ENCODE data around the gene ATAD3B. TPM values are rescaled to one million over a fixed set of nuclear protein-coding genes. Genes with fewer than 3 reads are reported as not detected.
"Not testable (repeated sequence)": the region's sequence is repeated elsewhere in the genome, so short reads cannot be mapped to it uniquely, and the experiment has no call there.

Gene ATAD3B
- total RNA-seq, 1 experiment from 2014 or later = 62.9 TPM

DNA sequence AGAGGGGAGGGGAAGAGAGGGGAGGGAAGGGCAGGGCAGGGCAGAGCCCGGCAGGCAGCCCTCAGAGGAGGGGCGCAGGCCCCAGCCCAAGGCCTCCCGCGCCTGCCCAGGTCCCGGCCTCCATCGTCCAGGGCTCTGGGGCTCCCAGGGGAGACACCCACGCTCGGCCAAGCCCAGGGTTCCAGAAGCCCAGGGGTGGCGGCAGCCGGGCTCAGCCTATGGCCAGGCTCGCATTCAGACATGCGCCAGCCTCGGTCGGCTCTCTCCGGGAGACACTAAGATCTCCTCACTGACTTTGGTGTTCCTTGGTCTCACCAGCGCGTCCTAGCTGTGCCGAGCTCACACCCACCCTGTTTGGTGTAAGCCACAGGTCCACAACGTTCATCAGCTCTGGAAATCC, 43.4 kb upstream of the ATAD3B start:
- Histone ChIP-seq H3K27ac (ENCODE audit: low read depth, low read length) (no peak overlapping the region), H3K4me2 (ENCODE audit: low read length) (no peak overlapping the region), H3K36me3 (ENCODE audit: control insufficient read depth in 1 of 2, insufficient read depth in 2 of 2, low read length in 2 of 2) (no peaks in the 10 kb centered on the region), H3K79me2 (ENCODE audit: insufficient read depth, low read length) (no peaks in the 10 kb centered on the region), H3K9me2 (ENCODE audit: insufficient read depth) (no peaks in the 10 kb centered on the region), H3K27me3 (ENCODE audit: insufficient read depth, low read length) (no peaks in the 10 kb centered on the region), H3K4me3 (replicated peaks in 1 of 2; ENCODE audit: low read depth in 1 of 2, low read length in 2 of 2) (no peak overlapping the region), H3K4me1 (ENCODE audit: control insufficient read depth in 1 of 2, insufficient read depth in 2 of 2, low read length in 2 of 2) (peaks cover 33 to 56% of the 10 kb centered on the region in 2 experiments), H3K9ac (ENCODE audit: low read length) (no peak overlapping the region), H2AFZ (ENCODE audit: low read depth, low read length, poor library complexity, severe bottlenecking) (no peak overlapping the region), H4K20me1 (ENCODE audit: insufficient read depth) (no peaks in the 10 kb centered on the region), H3K9me3 (ENCODE audit: control insufficient read depth in 1 of 2, insufficient read depth in 1 of 2, low read depth in 1 of 2, low read length in 2 of 2) (no peaks in the 10 kb centered on the region)
- ChIA-PET CTCF (interaction anchor here (1.8 kb wide), 1 partner anchor 13 kb away, joined by 7 read pairs; no protein-coding TSS in a partner anchor), RAD21 (ENCODE audit: low non-redundant PET in 1 of 2, low total read pairs in 2 of 2, uncharacterized antibody in 2 of 2, unreplicated experiment in 2 of 2) (no interaction called here), POLR2A (no interaction called here)
- TF ChIP-seq RAD21 (IDR thresholded peaks at IDR 0.05; ENCODE audit: low read depth) (no peak), SRF (IDR thresholded peaks at IDR 0.05; ENCODE audit: low read depth) (no peak), SP1 (IDR thresholded peaks at IDR 0.05; ENCODE audit: low read depth) (no peak), POLR2AphosphoS5 (IDR thresholded peaks at IDR 0.05; ENCODE audit: low read depth, low read length) (no peak), ELF1 (IDR thresholded peaks at IDR 0.05; ENCODE audit: borderline replicate concordance, low read depth) (no peak), POLR2A (IDR thresholded peaks at IDR 0.05; ENCODE audit: borderline replicate concordance, extremely low read depth, insufficient read depth, insufficient read length) (no peak), EGR1 (IDR thresholded peaks at IDR 0.05; ENCODE audit: low read depth) (no peak), SIN3A (IDR thresholded peaks at IDR 0.05; ENCODE audit: low read depth) (no peak), ZNF274 (IDR thresholded peaks at IDR 0.05; ENCODE audit: low read depth, low read length) (no peak), YY1 (IDR thresholded peaks at IDR 0.05; ENCODE audit: extremely low read depth, insufficient replicate concordance, low read depth, low read length) (no peak), JUND (IDR thresholded peaks at IDR 0.05) (no peak), EZH2 (IDR thresholded peaks at IDR 0.05) (no peak), CBX3 (IDR thresholded peaks at IDR 0.05; ENCODE audit: low read depth) (no peak)
- TF ChIP-seq, protein P1, sequence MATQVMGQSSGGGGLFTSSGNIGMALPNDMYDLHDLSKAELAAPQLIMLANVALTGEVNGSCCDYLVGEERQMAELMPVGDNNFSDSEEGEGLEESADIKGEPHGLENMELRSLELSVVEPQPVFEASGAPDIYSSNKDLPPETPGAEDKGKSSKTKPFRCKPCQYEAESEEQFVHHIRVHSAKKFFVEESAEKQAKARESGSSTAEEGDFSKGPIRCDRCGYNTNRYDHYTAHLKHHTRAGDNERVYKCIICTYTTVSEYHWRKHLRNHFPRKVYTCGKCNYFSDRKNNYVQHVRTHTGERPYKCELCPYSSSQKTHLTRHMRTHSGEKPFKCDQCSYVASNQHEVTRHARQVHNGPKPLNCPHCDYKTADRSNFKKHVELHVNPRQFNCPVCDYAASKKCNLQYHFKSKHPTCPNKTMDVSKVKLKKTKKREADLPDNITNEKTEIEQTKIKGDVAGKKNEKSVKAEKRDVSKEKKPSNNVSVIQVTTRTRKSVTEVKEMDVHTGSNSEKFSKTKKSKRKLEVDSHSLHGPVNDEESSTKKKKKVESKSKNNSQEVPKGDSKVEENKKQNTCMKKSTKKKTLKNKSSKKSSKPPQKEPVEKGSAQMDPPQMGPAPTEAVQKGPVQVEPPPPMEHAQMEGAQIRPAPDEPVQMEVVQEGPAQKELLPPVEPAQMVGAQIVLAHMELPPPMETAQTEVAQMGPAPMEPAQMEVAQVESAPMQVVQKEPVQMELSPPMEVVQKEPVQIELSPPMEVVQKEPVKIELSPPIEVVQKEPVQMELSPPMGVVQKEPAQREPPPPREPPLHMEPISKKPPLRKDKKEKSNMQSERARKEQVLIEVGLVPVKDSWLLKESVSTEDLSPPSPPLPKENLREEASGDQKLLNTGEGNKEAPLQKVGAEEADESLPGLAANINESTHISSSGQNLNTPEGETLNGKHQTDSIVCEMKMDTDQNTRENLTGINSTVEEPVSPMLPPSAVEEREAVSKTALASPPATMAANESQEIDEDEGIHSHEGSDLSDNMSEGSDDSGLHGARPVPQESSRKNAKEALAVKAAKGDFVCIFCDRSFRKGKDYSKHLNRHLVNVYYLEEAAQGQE (IDR thresholded peaks at IDR 0.05; ENCODE audit: low read depth) = no peak
- TF ChIP-seq, protein P2, sequence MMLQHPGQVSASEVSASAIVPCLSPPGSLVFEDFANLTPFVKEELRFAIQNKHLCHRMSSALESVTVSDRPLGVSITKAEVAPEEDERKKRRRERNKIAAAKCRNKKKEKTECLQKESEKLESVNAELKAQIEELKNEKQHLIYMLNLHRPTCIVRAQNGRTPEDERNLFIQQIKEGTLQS (IDR thresholded peaks at IDR 0.05) = no peak
- TF ChIP-seq, protein P3, sequence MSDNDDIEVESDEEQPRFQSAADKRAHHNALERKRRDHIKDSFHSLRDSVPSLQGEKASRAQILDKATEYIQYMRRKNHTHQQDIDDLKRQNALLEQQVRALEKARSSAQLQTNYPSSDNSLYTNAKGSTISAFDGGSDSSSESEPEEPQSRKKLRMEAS (IDR thresholded peaks at IDR 0.05) = no peak
- TF ChIP-seq, protein P4, sequence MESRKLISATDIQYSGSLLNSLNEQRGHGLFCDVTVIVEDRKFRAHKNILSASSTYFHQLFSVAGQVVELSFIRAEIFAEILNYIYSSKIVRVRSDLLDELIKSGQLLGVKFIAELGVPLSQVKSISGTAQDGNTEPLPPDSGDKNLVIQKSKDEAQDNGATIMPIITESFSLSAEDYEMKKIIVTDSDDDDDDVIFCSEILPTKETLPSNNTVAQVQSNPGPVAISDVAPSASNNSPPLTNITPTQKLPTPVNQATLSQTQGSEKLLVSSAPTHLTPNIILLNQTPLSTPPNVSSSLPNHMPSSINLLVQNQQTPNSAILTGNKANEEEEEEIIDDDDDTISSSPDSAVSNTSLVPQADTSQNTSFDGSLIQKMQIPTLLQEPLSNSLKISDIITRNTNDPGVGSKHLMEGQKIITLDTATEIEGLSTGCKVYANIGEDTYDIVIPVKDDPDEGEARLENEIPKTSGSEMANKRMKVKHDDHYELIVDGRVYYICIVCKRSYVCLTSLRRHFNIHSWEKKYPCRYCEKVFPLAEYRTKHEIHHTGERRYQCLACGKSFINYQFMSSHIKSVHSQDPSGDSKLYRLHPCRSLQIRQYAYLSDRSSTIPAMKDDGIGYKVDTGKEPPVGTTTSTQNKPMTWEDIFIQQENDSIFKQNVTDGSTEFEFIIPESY (IDR thresholded peaks at IDR 0.05; ENCODE audit: extremely low read depth, insufficient replicate concordance, low read length) = no peak
- ATAC-seq (no peak), DNase-seq (ENCODE audit: low read depth, low spot score) (no peak)
- intact Hi-C loops (cut with micrococcal nuclease) = no loop called here
- BruUV-seq (replicated peaks) = no TSS peak

DNA sequence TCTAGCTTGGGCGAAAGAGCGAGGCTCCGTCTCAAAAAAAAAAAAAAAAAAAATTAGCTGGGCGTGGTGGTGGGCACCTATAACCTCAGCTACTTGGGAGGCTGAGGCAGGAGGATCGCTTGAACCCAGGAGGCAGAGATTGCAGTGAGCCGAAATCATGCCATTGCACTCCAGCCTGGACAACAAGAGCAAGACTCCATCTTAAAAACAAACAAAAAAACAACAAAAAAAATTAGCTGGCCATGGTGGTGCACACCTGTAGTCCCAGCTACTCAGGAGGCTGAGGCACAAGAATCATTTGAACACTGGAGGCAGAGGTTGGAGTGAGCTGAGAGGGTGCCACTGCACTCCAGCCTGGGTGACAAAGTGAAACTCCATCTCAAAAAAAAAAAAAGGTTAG, 42.6 kb upstream of the ATAD3B start:
- H2AFZ ChIP-seq (ENCODE audit: low read depth, low read length, poor library complexity, severe bottlenecking); H3K79me2 ChIP-seq (ENCODE audit: insufficient read depth, low read length); H4K20me1 ChIP-seq (ENCODE audit: insufficient read depth); H3K27me3 ChIP-seq (ENCODE audit: insufficient read depth, low read length); H3K9ac ChIP-seq (ENCODE audit: low read length); RAD21 ChIA-PET (ENCODE audit: low non-redundant PET in 1 of 2, low total read pairs in 2 of 2, uncharacterized antibody in 2 of 2, unreplicated experiment in 2 of 2); H3K27ac ChIP-seq (ENCODE audit: low read depth, low read length); H3K4me3 ChIP-seq (replicated peaks in 1 of 2; ENCODE audit: low read depth in 1 of 2, low read length in 2 of 2); intact Hi-C loops (cut with micrococcal nuclease); H3K9me2 ChIP-seq (ENCODE audit: insufficient read depth); H3K4me2 ChIP-seq (ENCODE audit: low read length); BruUV-seq (replicated peaks); H3K9me3 ChIP-seq (ENCODE audit: control insufficient read depth in 1 of 2, insufficient read depth in 1 of 2, low read depth in 1 of 2, low read length in 2 of 2); H3K36me3 ChIP-seq (ENCODE audit: control insufficient read depth in 1 of 2, insufficient read depth in 2 of 2, low read length in 2 of 2); POLR2A ChIA-PET; ATAC-seq; DNase-seq (ENCODE audit: low read depth, low spot score): not testable (repeated sequence)
- CTCF ChIA-PET = interaction anchor here (1.8 kb wide), 1 partner anchor 12 kb away, joined by 7 read pairs; no protein-coding TSS in a partner anchor
- H3K4me1 ChIP-seq (ENCODE audit: control insufficient read depth in 1 of 2, insufficient read depth in 2 of 2, low read length in 2 of 2) = peaks cover 38 to 58% of the 10 kb centered on the region in 2 experiments
